ENCODE measurements around the gene GRB10. TPM values are rescaled to one million over a fixed set of nuclear protein-coding genes. Genes with fewer than 3 reads are reported as not detected.
"Not testable (repeated sequence)": the region's sequence is repeated elsewhere in the genome, so short reads cannot be mapped to it uniquely, and the experiment has no call there.

GRB10 gene
- total RNA-seq, 2 experiments from 2014 or later, result 4.4 TPM

GRCh38 chr7:50578105-50578504, 204.6 kb downstream of the GRB10 start:
- Mint-ChIP-seq H3K9me3 (peaks cover 11% of the 10 kb centered on the region), H3K27me3 (peaks cover 20% of the 10 kb centered on the region)
- H3K36me3 Mint-ChIP-seq (ENCODE audit: low read depth); H3K27ac Mint-ChIP-seq; DNase-seq; H3K4me3 Mint-ChIP-seq; POLR2A ChIA-PET; CTCF ChIA-PET; H3K4me1 Mint-ChIP-seq: not testable (repeated sequence)

- H3K27me3 Mint-ChIP-seq, result peaks cover 18% of the 10 kb centered on the region
- no peak for DNase-seq
- POLR2A ChIA-PET, result no interaction called here
- CTCF ChIA-PET, result no interaction called here
- H3K9me3 Mint-ChIP-seq, result peaks cover 8% of the 10 kb centered on the region
- no peaks in the 10 kb centered on the region for H3K36me3 Mint-ChIP-seq (ENCODE audit: low read depth)
- H3K4me1 Mint-ChIP-seq, result no peaks in the 10 kb centered on the region
- no peak overlapping the region for H3K27ac Mint-ChIP-seq
- H3K4me3 Mint-ChIP-seq, result no peak overlapping the region
Measured at GRCh38 chr7:50577569-50577968, 205.1 kb downstream of the GRB10 start.

GRCh38 chr7:50576388-50576787, 206.3 kb downstream of the GRB10 start:
- CTCF ChIA-PET; POLR2A ChIA-PET; DNase-seq; H3K4me3 Mint-ChIP-seq; H3K36me3 Mint-ChIP-seq (ENCODE audit: low read depth); H3K4me1 Mint-ChIP-seq; H3K9me3 Mint-ChIP-seq; H3K27ac Mint-ChIP-seq: not testable (repeated sequence)
- H3K27me3 Mint-ChIP-seq, result peaks cover 20% of the 10 kb centered on the region

GRCh38 chr7:50567715-50568261, 214.9 kb downstream of the GRB10 start:
- Mint-ChIP-seq H3K4me3 (no peak overlapping the region), H3K27ac (no peak overlapping the region), H3K4me1 (no peaks in the 10 kb centered on the region), H3K36me3 (ENCODE audit: low read depth) (no peaks in the 10 kb centered on the region), H3K9me3 (no peaks in the 10 kb centered on the region), H3K27me3 (peaks cover 18% of the 10 kb centered on the region)
- DNase-seq, result no peak
- ChIA-PET CTCF (no interaction called here), POLR2A (no interaction called here)

GRCh38 chr7:50565977-50566376, 216.7 kb downstream of the GRB10 start:
- ChIA-PET CTCF (no interaction called here), POLR2A (no interaction called here)
- Mint-ChIP-seq H3K9me3 (no peaks in the 10 kb centered on the region), H3K4me3 (no peak overlapping the region), H3K36me3 (ENCODE audit: low read depth) (no peaks in the 10 kb centered on the region), H3K27me3 (peaks cover 16% of the 10 kb centered on the region), H3K27ac (no peak overlapping the region), H3K4me1 (no peaks in the 10 kb centered on the region)
- no peak for DNase-seq

- H3K36me3 Mint-ChIP-seq (ENCODE audit: low read depth), result no peaks in the 10 kb centered on the region
- ChIA-PET CTCF (no interaction called here), POLR2A (no interaction called here)
- no peak overlapping the region for H3K4me3 Mint-ChIP-seq
- DNase-seq, result no peak
- H3K4me1 Mint-ChIP-seq, result no peaks in the 10 kb centered on the region
- no peaks in the 10 kb centered on the region for H3K9me3 Mint-ChIP-seq
- H3K27ac Mint-ChIP-seq, result no peak overlapping the region
- H3K27me3 Mint-ChIP-seq, result peaks cover 16% of the 10 kb centered on the region
Measured at GRCh38 chr7:50565559-50565916, 217.2 kb downstream of the GRB10 start.

- Mint-ChIP-seq H3K36me3 (ENCODE audit: low read depth) (no peaks in the 10 kb centered on the region), H3K4me3 (no peak within 1 kb of the TSS), H3K9me3 (no peaks in the 10 kb centered on the region), H3K27ac (no peak within 1 kb of the TSS), H3K4me1 (no peaks in the 10 kb centered on the region), H3K27me3 (peaks cover 14% of the 10 kb centered on the region)
- ChIA-PET CTCF (no interaction called here), POLR2A (no interaction called here)
- DNase-seq, result no peak
Measured at GRCh38 chr7:50564640-50565558, 217.8 kb downstream of the GRB10 start, which contains the start of gene DDC. DDC (minus strand) TSS chr7:50565405; CDS start chr7:50544085, 21,320 bp downstream.

GRCh38 chr7:50564171-50564570, 218.5 kb downstream of the GRB10 start:
- Mint-ChIP-seq H3K4me1 (no peaks in the 10 kb centered on the region), H3K27ac (no peak overlapping the region), H3K27me3 (peaks cover 14% of the 10 kb centered on the region), H3K36me3 (ENCODE audit: low read depth) (no peaks in the 10 kb centered on the region), H3K4me3 (no peak overlapping the region), H3K9me3 (no peaks in the 10 kb centered on the region)
- POLR2A ChIA-PET, result no interaction called here
- CTCF ChIA-PET, result no interaction called here
- DNase-seq, result no peak

GRCh38 chr7:50562136-50562535, 220.6 kb downstream of the GRB10 start:
- no peaks in the 10 kb centered on the region for H3K4me1 Mint-ChIP-seq
- POLR2A ChIA-PET, result no interaction called here
- H3K27ac Mint-ChIP-seq, result no peak overlapping the region
- H3K36me3 Mint-ChIP-seq (ENCODE audit: low read depth), result no peaks in the 10 kb centered on the region
- no peaks in the 10 kb centered on the region for H3K9me3 Mint-ChIP-seq
- no peak overlapping the region for H3K4me3 Mint-ChIP-seq
- DNase-seq, result no peak
- peaks cover 19% of the 10 kb centered on the region for H3K27me3 Mint-ChIP-seq
- CTCF ChIA-PET, result no interaction called here

GRCh38 chr7:50560865-50561351, 221.8 kb downstream of the GRB10 start:
- H3K27ac Mint-ChIP-seq, result no peak overlapping the region
- no peaks in the 10 kb centered on the region for H3K4me1 Mint-ChIP-seq
- no peak for DNase-seq
- ChIA-PET POLR2A (no interaction called here), CTCF (no interaction called here)
- no peaks in the 10 kb centered on the region for H3K9me3 Mint-ChIP-seq
- H3K4me3 Mint-ChIP-seq, result no peak overlapping the region
- H3K27me3 Mint-ChIP-seq, result peaks cover 21% of the 10 kb centered on the region
- no peaks in the 10 kb centered on the region for H3K36me3 Mint-ChIP-seq (ENCODE audit: low read depth)

GRCh38 chr7:50559881-50560280, 222.8 kb downstream of the GRB10 start:
- peaks cover 18% of the 10 kb centered on the region for H3K27me3 Mint-ChIP-seq
- H3K4me3 Mint-ChIP-seq, result no peak overlapping the region
- no peak for DNase-seq
- ChIA-PET POLR2A (no interaction called here), CTCF (no interaction called here)
- no peaks in the 10 kb centered on the region for H3K4me1 Mint-ChIP-seq
- no peak overlapping the region for H3K27ac Mint-ChIP-seq
- H3K9me3 Mint-ChIP-seq, result no peaks in the 10 kb centered on the region
- H3K36me3 Mint-ChIP-seq (ENCODE audit: low read depth), result no peaks in the 10 kb centered on the region

- ChIA-PET CTCF (no interaction called here), POLR2A (no interaction called here)
- no peaks in the 10 kb centered on the region for H3K4me1 Mint-ChIP-seq
- peaks cover 14% of the 10 kb centered on the region for H3K27me3 Mint-ChIP-seq
- DNase-seq, result no peak
- H3K9me3 Mint-ChIP-seq, result no peaks in the 10 kb centered on the region
- H3K27ac Mint-ChIP-seq, result no peak overlapping the region
- H3K36me3 Mint-ChIP-seq (ENCODE audit: low read depth), result no peaks in the 10 kb centered on the region
- H3K4me3 Mint-ChIP-seq, result no peak overlapping the region
Measured at GRCh38 chr7:50558294-50559053, 224.2 kb downstream of the GRB10 start.

GRCh38 chr7:50557099-50557498, 225.6 kb downstream of the GRB10 start:
- ChIA-PET CTCF (interaction anchor here (1.0 kb wide), 1 partner anchor 15 kb away, joined by 3 read pairs; no protein-coding TSS in a partner anchor), POLR2A (no interaction called here)
- Mint-ChIP-seq H3K27ac (no peak overlapping the region), H3K9me3 (no peaks in the 10 kb centered on the region), H3K4me3 (no peak overlapping the region), H3K27me3 (peaks cover 14% of the 10 kb centered on the region), H3K36me3 (ENCODE audit: low read depth) (no peaks in the 10 kb centered on the region), H3K4me1 (no peaks in the 10 kb centered on the region)
- DNase-seq, result no peak
